ENCODE measurements around the gene RNF169.
A peak's percentile ranks its signal among the peaks of the same experiment; 100 is the strongest.

The RNF169 gene

GRCh38 chr11:74748211-74749126 lies at the start of gene RNF169:
Gene RNF169 (plus strand): TSS chr11:74748849. CDS start chr11:74748881, 32 bp downstream.
- DNase-seq (ENCODE audit: insufficient read length, low spot score) (peak; percentile 99), FAIRE-seq (peak; percentile 49)

DNA sequence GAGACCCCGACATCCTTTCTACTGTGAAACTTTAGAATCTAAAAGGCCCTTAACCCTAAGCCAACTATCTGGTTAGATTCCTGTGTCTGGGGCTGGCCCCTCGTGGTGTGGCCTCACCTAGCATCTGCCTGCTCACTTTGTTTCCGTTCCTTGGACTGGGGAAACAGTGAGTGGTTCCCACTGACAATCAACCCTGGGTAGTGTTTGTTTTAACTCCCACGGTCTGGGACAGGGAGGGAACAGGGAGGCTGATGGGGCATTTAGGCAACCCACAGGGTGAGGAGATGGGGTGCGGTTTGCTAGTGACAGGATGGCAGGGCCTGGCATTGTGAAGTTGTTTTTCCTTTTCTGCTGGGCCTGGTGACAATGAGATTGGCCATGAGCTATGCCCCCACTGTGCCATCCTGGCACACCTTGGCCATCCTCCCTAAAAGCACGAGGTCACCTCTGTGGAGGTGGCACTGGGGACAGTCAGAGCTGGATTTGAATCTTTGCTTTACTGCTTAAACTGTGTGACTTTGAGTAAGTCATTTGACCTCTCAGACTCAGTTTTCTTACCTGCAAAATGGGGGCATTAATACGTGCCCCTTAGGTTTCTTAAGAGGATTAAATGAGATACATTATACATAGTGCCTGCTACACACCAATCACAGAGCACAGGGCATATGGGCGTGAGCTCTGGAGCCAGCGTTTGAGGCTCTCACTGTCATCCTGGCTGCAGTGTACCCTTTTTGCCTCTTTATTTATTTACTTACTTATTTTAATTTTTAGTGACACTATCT lies 48.8 kb upstream of the RNF169 start:
- no peak for DNase-seq (ENCODE audit: insufficient read length, low spot score)
- FAIRE-seq = no peak

DNA sequence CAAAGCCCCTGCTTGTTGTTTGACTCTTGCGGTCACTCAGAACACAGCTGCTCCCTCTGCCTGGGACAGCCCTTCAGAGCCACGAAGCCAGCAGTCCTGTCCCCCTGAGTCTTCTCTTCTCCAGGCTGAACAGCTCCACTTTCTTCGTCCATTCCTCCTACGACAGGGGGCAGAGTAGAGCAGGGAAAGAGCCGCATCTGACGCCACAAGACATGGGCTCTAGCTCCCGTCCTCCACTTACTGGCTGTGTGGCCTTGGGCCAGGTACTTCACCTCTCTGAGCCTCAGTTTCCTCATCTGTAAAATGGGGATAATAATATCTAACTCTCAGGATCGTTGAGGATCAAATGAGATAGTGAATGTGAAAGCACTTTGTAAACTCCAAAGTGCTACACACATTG lies 47.3 kb upstream of the RNF169 start:
- no peak for DNase-seq (ENCODE audit: insufficient read length, low spot score)
- FAIRE-seq = no peak

DNA sequence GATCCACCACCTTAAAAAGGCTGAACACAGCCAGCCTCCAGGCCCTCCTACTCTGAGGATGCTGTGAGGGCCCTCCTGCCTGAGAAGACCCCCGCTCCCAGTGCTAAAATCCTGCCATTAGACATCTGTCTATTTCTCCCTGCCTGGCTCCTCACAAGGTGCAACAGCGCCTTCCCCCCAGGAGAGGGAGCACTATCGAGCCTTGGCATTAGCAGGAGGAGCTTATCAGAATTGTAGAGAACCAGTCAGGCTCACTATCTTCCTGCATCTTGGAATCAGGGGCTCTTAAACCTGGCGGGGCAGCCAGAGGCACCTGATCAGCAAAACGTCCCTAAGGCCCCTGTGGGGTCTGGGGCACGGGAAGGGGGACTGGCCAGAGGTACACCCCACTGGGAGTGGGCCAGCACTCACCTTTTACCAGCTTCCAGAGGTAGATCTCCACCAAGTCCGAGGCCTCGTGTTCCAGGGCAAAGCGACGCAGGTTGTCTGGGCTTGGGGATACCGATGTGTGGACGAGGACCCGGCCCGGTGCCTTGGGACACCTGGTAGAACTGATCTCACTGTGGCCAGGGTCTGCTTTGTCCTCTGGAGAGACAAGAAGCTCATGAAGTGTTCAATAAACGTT lies 46.2 kb upstream of the RNF169 start:
- DNase-seq (ENCODE audit: insufficient read length, low spot score) (peak; percentile 88), FAIRE-seq (peak; percentile 57)

DNA sequence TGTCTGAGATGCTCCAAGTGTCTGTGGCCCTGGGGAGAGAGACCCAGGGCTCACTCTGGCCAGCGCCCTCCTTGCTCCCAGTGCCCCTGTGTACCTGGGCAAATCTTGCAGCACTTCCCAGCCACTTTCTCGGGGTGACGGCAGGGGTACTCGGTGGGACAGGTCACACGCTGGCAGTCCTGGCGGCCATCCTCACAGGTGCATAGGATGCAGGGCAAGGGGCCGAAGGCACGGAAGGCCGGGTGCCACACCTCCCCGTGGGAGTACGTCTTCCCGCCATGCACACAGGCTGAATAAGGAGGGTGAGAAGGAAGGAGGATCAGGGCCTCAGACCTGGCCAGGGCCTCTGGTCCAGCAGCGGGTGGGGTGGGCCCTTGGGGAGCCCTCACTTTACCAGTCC lies 45.4 kb upstream of the RNF169 start:
- no peak for DNase-seq (ENCODE audit: insufficient read length, low spot score)
- peak; percentile 49 for FAIRE-seq

GRCh38 chr11:74707182-74707581 lies 41.5 kb upstream of the RNF169 start:
- DNase-seq (ENCODE audit: insufficient read length, low spot score) (no peak), FAIRE-seq (no peak)

GRCh38 chr11:74707602-74708510 lies 40.8 kb upstream of the RNF169 start:
- DNase-seq (ENCODE audit: insufficient read length, low spot score) (no peak), FAIRE-seq (no peak)

DNA sequence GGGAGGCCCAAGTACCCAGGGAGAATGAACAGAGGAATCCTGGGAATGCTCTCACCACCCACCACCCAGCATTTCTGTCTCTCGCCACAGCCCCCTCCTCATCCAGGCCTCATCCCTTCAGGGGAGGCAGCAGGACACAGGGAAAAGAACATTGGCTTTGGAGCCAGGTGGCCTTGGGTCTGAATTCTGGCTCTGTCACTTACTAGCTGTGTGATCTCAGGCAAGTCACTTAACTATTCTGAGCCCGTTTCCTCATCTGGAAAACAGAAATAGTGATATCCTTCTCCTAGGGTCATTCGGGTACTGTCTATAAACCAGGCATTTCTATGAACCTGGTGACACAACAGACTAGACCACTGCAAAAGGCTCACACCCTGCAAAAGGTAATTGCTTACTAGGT lies 39.5 kb upstream of the RNF169 start:
- DNase-seq (ENCODE audit: insufficient read length, low spot score) (no peak), FAIRE-seq (no peak)

GRCh38 chr11:74710281-74710938 lies 38.2 kb upstream of the RNF169 start:
- DNase-seq (ENCODE audit: insufficient read length, low spot score) = no peak
- FAIRE-seq = no peak

GRCh38 chr11:74713686-74714085 lies 35.0 kb upstream of the RNF169 start:
- DNase-seq (ENCODE audit: insufficient read length, low spot score) (no peak), FAIRE-seq (no peak)

DNA sequence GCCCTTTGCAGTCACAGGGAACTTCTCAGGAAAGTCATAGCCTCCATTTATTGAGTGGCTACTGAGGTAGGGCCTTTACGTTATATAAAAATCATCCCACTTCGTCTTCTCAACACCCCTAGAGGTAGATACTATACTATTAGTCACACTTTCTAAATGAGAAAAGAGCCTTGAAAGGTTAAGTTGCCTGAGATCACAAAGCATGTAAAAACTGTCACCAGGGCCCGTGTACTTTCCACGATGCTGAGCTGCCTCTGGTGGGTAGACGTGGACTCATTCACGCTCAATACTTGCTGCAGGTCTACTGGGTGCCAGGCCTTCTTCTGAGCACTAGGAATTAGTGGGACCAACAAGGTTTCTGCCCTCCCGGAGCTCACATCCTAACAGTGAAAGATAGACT lies 33.7 kb upstream of the RNF169 start:
- DNase-seq (ENCODE audit: insufficient read length, low spot score) (no peak), FAIRE-seq (no peak)

DNA sequence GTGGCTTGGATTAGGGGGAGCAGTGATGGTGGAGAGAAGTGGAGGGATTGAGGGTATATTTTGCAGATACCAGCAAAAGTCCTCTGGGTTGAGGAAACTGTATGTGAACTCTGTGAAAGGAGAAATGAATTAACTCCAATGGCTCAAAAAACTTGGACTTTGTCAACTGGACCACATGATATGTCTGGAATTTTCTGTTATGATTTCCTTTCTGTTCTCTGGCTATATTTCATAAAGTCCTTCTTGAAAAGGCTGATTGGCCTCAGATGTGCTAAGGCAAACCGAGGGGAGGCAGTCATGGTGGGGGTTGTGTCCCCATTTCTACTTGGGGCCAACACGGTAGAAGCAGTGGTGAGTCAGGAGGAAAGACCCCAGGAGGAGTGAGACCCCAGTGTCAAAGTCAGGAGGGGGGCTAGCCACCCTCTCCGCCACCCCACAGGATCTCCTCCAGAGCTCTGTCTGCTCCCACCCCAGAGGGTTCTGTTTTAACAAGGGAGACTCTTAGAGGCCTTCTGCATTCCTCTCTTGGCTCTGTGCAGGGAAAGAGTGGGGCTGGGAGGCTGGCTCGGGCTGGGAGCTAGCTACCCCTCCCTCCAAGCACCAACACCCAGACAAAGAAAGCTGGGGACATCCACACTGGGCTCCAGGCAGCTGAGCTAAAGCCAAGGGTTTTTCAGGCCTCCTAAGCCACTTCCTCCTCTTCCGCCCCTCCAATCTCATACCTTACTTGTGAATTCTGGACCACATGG lies 31.3 kb upstream of the RNF169 start:
- FAIRE-seq = no peak
- no peak for DNase-seq (ENCODE audit: insufficient read length, low spot score)

DNA sequence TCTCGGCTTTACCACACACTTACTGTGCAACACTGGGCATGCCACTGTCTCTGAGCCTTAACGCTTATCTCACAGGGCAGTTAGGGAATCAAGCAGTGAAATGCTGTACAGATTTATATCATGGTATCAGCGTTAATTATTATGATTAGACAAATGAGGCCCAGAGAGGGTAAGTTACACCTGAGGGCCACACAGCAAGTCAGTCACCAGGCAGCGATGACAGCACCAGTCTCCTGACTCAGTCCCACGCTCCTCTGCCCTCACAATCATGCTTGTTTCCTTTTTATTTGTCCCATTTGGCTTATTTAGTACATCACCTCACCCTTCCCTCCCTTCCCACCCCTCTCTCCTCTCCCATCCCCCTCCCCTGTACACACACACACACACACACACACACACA lies 29.6 kb upstream of the RNF169 start:
- DNase-seq (ENCODE audit: insufficient read length, low spot score) = no peak
- no peak for FAIRE-seq

DNA sequence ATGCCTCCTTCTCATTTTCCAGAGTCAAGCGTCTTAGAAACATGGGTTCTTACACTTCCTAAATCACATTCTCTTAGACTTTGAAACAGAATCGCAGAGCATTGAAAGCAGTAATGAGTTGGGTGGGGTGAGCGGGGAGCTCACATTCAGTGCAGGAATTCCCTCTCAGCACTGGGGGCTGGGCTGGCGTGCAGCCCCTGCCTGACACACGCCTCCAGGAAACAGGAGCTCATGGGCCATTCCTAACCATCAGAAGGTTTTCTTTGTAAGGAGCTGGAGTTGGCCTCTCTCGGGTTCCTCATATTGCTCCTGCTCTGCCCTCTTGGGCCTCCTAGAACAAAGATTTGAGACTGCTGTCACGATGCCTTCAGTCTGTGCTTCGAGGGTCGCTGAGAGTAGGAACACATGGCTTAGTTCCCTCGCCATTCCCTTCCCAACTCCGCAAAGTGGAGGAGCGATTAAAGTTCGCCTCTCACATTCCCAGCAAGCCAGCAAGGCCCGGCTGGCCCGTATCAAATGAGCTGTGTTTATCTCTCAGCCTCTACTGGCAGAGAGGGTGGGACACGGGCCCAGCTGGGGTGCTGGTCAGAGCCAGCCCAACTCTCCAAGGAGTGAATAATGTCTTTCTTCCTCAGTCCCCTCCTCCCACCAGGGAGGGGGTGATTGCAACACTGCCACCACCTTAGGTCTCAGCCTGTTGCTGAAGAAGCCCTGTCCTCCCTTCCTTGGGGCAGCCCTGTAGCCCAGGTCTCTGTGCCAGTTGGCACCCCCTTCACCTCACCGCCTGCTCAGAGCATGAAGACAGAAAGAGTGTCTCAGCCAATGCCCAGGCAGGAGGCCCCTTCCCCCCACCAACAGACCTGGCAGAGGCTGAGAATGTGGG lies 27.8 kb upstream of the RNF169 start:
- DNase-seq (ENCODE audit: insufficient read length, low spot score) (no peak), FAIRE-seq (no peak)

DNA sequence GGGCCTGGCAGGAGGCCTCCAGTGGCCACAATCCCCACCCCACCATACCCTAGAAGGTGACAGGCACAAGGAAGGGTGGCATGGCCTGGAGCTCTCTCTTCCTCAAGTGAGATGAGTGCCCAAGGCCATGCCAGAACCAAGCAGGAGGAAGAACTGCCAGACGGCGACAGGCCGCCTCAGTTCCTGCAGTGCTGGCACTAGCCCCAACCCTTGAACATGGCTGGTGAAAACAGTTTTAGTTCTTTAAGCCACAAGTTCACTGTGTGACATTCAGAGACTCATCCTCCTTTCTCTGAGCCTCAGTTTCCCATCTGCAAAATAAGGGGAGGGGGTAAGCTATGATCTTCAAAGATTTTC lies 27.2 kb upstream of the RNF169 start:
- no peak for FAIRE-seq
- no peak for DNase-seq (ENCODE audit: insufficient read length, low spot score)

- FAIRE-seq (no peak), DNase-seq (ENCODE audit: insufficient read length, low spot score) (no peak)
Observed at GRCh38 chr11:74723511-74723910, 25.1 kb upstream of the RNF169 start.

GRCh38 chr11:74725701-74726100 lies 22.9 kb upstream of the RNF169 start:
- FAIRE-seq = no peak
- no peak for DNase-seq (ENCODE audit: insufficient read length, low spot score)

DNA sequence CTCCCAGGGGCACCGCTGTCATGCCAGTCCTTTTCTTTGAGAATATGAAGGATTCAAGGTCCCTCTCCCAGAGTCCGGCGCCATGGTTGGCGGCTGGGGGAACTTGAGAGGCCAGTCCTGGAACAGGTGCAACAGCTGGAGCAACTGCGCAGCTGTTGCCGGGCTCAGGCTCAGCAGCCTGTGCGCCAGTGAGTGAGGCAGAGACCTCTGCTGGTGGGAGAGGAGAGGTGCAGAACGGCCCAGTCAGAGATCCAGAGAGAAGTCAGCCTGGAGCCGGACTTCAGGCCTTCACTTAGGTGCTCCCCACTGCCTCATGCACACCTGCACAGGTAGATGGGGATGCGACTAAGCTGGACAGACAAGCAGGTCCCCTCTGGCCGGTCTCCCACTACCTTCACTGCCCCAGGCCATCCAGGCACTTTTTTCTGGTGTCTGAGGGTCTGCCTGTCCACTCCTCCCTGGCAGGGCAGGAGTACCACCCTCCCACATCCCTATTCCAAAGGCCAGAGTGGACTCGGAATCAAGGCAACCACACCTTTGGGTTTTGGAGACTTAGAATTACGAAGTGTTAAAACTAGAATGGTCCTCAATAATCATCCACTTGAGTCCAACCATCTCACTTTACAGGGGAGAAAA lies 22.0 kb upstream of the RNF169 start:
- FAIRE-seq (peak; percentile 90), DNase-seq (ENCODE audit: insufficient read length, low spot score) (peak; percentile 91)
